Fibroblast of lung (primary cell): ENCODE measurements around the gene ADAM10. TPM values are rescaled to one million over a fixed set of nuclear protein-coding genes. Genes with fewer than 3 reads are reported as not detected.

Experiments
- DNase-seq, 2 donors: peaks; one replicate each; pipeline versions ENCODE4 v3.0.0 to v3.0.0-alpha.2; 2010; ENCODE audit warnings: low read depth in 2 of 2
- H2AFZ ChIP-seq: 2 replicates; pipeline ENCODE4 v1.5.1; 2012; ENCODE audit warnings: low read length, control low read depth, inconsistent platforms
- H3K27ac ChIP-seq: 2 replicates; pipeline ENCODE4 v1.5.1; 2011; ENCODE audit warnings: low read length, control low read depth; ENCODE audit not compliant: insufficient read depth
- H3K27me3 ChIP-seq: 2 replicates; pipeline ENCODE4 v1.5.1; 2011; ENCODE audit warnings: mild to moderate bottlenecking, low read length; ENCODE audit not compliant: control insufficient read depth, insufficient read depth
- H3K36me3 ChIP-seq: 2 replicates; pipeline ENCODE4 v1.5.1; 2011; ENCODE audit warnings: low read length; ENCODE audit not compliant: control insufficient read depth, insufficient read depth
- H3K4me1 ChIP-seq: 2 replicates; pipeline ENCODE4 v1.5.1; 2011; ENCODE audit warnings: low read length; ENCODE audit not compliant: control insufficient read depth, insufficient read depth; ENCODE audit errors: extremely low read depth
- H3K4me2 ChIP-seq: 2 replicates; pipeline ENCODE4 v1.5.1; 2011; ENCODE audit warnings: low read length, control low read depth; ENCODE audit not compliant: insufficient read depth; ENCODE audit errors: extremely low read depth
- H3K4me3 ChIP-seq, 4 experiments: fragments of 200-600 bp in 1 of 4; sonication (generic) in 1 of 4; replicated peaks in 1 of 4; 2 replicates each; pipeline ENCODE4 v1.5.1; 2011 to 2016; ENCODE audit warnings: low read length in 4 of 4, low read depth in 3 of 4, mild to moderate bottlenecking in 3 of 4, control low read depth in 2 of 4, inconsistent platforms in 1 of 4, mixed read lengths in 1 of 4; ENCODE audit not compliant: insufficient read depth in 1 of 4; ENCODE audit errors: control extremely low read depth in 1 of 4
- H3K79me2 ChIP-seq: 2 replicates; pipeline ENCODE4 v1.5.1; 2012; ENCODE audit warnings: mild to moderate bottlenecking, low read length, inconsistent platforms; ENCODE audit not compliant: control insufficient read depth, insufficient read depth
- H3K9ac ChIP-seq: 2 replicates; pipeline ENCODE4 v1.5.1; 2011; ENCODE audit warnings: mild to moderate bottlenecking, low read length, control low read depth; ENCODE audit not compliant: insufficient read depth
- H3K9me3 ChIP-seq: 2 replicates; pipeline ENCODE4 v1.5.1; 2012; ENCODE audit warnings: low read depth, low read length; ENCODE audit not compliant: control insufficient read depth, insufficient read depth
- H4K20me1 ChIP-seq: 2 replicates; pipeline ENCODE4 v1.5.1; 2011; ENCODE audit warnings: low read length; ENCODE audit not compliant: control insufficient read depth, insufficient read depth; ENCODE audit errors: extremely low read depth
- EZH2 ChIP-seq: IDR thresholded peaks from 2 replicates; pipeline ENCODE4 v1.5.1; 2012; ENCODE audit warnings: low read length, control low read depth, mild to moderate bottlenecking; ENCODE audit errors: missing control alignments
- polyA plus RNA-seq, 2 donors: library from polyadenylated mRNA; depleted of rRNA in 1 of 2; stranded (reverse) in 1 of 2; unstranded in 1 of 2; fragments of >200 nt; gene quantifications; 2 replicates each; pipeline ENCODE4 v1.2.1, GENCODE V29; 2011 to 2012; ENCODE audit warnings: missing spikeins in 1 of 2
- total RNA-seq: library from RNA; depleted of rRNA; stranded (reverse); fragments of >200 nt; gene quantifications from 2 replicates; pipeline ENCODE4 v1.2.1, GENCODE V29; 2014
- TF ChIP-seq, protein P1 (sequence below), 2 donors: IDR thresholded peaks in 1 of 2; conservative IDR thresholded peaks in 1 of 2; 1 replicate in 1 of 2; 2 replicates in 1 of 2; pipeline ENCODE4 v1.5.1; 2011 to 2012; ENCODE audit warnings: low read length in 2 of 2, control low read depth in 1 of 2, inconsistent platforms in 1 of 2, low read depth in 1 of 2, mild to moderate bottlenecking in 1 of 2

ADAM10 gene
- total and polyA plus RNA-seq, 2 donors (not counting 1 experiment from before 2014, with no cell fraction given) = 224 to 318 TPM

DNA sequence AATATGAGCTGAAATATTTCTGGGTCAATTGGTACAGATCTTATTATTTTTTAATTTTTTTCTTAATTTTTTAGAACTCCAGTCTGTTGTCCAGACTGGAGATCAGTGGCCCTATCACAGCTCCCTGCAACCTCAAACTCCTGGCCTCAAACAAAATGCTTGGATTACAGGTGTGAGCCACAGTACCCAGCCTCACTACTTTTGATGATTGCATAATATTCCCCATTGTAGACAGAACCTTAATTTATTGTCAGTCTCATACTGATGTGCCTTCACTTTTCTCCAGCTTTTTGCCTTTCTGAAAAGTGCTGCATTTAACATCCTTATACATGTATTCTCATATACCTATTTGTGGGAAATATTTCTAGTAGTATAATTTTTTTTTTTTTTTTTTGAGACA, 172.8 kb downstream of the ADAM10 start:
- Histone ChIP-seq H3K4me1 (no peaks in the 10 kb centered on the region), H3K4me2 (no peak overlapping the region), H3K4me3 (no peak overlapping the region), H4K20me1 (no peaks in the 10 kb centered on the region), H3K79me2 (no peaks in the 10 kb centered on the region), H3K9ac (no peak overlapping the region), H3K9me3 (no peaks in the 10 kb centered on the region), H3K27ac (no peak overlapping the region), H3K27me3 (no peaks in the 10 kb centered on the region), H3K36me3 (no peaks in the 10 kb centered on the region), H2AFZ (no peak overlapping the region)
- DNase-seq = no peak
- no peak for TF ChIP-seq EZH2
- TF ChIP-seq, protein P1, sequence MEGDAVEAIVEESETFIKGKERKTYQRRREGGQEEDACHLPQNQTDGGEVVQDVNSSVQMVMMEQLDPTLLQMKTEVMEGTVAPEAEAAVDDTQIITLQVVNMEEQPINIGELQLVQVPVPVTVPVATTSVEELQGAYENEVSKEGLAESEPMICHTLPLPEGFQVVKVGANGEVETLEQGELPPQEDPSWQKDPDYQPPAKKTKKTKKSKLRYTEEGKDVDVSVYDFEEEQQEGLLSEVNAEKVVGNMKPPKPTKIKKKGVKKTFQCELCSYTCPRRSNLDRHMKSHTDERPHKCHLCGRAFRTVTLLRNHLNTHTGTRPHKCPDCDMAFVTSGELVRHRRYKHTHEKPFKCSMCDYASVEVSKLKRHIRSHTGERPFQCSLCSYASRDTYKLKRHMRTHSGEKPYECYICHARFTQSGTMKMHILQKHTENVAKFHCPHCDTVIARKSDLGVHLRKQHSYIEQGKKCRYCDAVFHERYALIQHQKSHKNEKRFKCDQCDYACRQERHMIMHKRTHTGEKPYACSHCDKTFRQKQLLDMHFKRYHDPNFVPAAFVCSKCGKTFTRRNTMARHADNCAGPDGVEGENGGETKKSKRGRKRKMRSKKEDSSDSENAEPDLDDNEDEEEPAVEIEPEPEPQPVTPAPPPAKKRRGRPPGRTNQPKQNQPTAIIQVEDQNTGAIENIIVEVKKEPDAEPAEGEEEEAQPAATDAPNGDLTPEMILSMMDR (conservative IDR thresholded peaks at IDR 0.05 in 1 of 2, IDR thresholded peaks at IDR 0.05 in 1 of 2; ENCODE audit: low read depth in 1 of 2, low read length in 2 of 2) = no peak

DNA sequence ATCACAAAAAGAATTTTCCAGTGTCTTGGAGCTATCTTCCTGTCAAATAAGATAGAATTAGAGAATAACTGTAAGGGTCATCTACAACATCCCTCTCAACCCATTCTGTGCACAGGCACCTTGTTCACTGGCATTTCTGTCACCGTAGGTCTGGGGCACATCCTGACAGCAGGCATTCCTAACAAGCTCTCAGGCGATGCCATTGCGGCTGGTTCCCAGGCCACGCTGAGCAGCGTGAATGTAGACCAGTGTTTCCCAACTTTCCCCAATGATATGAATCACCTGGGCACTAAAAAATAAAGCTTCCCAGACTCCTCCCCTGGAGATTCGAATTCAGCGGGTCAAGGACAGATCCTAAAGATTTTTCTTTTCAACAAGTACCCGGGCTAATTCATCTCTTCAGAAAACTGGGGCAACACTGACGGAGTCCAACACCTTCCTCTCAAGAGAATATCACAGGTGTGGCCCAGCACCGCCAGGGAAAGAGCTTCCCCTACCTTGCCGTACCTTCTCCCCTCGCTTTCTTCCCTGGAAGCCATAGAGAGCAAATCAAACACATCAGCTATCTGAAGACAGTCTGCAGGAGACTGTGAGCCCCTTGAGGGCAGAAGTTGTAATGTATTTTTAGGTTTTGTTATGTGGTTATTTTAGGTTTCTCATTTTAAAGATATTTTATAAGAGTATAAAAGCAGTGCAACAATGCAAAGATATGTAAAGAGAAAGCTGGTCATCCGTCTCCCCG, 174.3 kb downstream of the ADAM10 start:
- Histone ChIP-seq H3K4me3 (no peak overlapping the region), H3K4me2 (no peak overlapping the region), H3K4me1 (no peaks in the 10 kb centered on the region), H4K20me1 (no peaks in the 10 kb centered on the region), H3K9me3 (no peaks in the 10 kb centered on the region), H3K36me3 (no peaks in the 10 kb centered on the region), H3K9ac (no peak overlapping the region), H3K79me2 (no peaks in the 10 kb centered on the region), H3K27me3 (no peaks in the 10 kb centered on the region), H3K27ac (no peak overlapping the region), H2AFZ (no peak overlapping the region)
- TF ChIP-seq, protein P1 (conservative IDR thresholded peaks at IDR 0.05 in 1 of 2, IDR thresholded peaks at IDR 0.05 in 1 of 2; ENCODE audit: low read depth in 1 of 2, low read length in 2 of 2) = no peak
- no peak for TF ChIP-seq EZH2
- no peak for DNase-seq

DNA sequence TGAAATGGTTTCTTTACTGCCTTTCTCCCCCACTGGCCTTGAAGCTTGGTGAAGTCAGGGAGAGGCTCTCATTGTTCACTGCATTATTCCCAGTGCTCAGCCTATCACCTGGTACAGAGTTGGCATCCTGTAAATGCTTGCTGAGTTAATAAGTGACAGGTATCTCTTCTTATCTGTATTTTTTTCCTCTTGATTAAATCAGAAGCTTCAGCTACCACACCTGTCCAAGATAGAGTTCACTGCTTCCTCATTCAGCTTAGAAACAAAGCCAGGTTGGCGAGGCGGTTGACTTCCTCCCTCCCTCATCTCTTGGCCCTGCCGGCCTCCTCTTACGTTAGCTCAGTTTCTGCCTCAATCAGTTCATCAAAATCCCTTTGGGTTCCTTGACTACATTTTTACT, 174.9 kb downstream of the ADAM10 start:
- no peaks in the 10 kb centered on the region for H3K79me2 ChIP-seq
- TF ChIP-seq, protein P1 (conservative IDR thresholded peaks at IDR 0.05 in 1 of 2, IDR thresholded peaks at IDR 0.05 in 1 of 2; ENCODE audit: low read depth in 1 of 2, low read length in 2 of 2) = no peak
- H3K36me3 ChIP-seq = no peaks in the 10 kb centered on the region
- H3K27me3 ChIP-seq = no peaks in the 10 kb centered on the region
- H3K9ac ChIP-seq = no peak overlapping the region
- H3K4me2 ChIP-seq = no peak overlapping the region
- no peaks in the 10 kb centered on the region for H4K20me1 ChIP-seq
- no peaks in the 10 kb centered on the region for H3K4me1 ChIP-seq
- DNase-seq = no peak
- no peak overlapping the region for H3K4me3 ChIP-seq
- no peaks in the 10 kb centered on the region for H3K9me3 ChIP-seq
- H2AFZ ChIP-seq = no peak overlapping the region
- no peak overlapping the region for H3K27ac ChIP-seq
